ENCODE measurements around the gene FGD5.

FGD5 gene

DNA sequence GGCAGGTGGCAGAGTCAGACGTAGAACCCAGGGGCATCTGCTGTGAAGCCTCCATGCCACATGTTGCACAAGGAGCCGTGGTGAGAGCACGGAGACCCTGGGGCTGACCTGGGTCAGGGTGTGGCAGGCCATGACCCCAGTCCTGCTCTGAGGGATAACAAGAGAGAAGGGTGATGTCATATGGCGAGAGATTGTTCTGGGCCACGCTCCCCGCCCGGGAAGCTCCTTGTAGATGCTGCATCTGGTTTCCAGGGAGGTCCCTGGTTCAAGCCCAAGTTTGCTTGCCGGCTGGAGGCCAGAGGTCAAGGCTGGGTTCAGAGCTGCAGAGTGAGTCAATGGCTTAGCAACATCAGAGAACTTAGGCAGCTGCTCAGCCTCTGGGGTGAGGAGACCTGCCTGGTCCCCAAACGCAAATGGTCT, 17.3 kb downstream of the FGD5 start:
- TF ChIP-seq, protein P1, sequence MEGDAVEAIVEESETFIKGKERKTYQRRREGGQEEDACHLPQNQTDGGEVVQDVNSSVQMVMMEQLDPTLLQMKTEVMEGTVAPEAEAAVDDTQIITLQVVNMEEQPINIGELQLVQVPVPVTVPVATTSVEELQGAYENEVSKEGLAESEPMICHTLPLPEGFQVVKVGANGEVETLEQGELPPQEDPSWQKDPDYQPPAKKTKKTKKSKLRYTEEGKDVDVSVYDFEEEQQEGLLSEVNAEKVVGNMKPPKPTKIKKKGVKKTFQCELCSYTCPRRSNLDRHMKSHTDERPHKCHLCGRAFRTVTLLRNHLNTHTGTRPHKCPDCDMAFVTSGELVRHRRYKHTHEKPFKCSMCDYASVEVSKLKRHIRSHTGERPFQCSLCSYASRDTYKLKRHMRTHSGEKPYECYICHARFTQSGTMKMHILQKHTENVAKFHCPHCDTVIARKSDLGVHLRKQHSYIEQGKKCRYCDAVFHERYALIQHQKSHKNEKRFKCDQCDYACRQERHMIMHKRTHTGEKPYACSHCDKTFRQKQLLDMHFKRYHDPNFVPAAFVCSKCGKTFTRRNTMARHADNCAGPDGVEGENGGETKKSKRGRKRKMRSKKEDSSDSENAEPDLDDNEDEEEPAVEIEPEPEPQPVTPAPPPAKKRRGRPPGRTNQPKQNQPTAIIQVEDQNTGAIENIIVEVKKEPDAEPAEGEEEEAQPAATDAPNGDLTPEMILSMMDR (conservative IDR thresholded peaks at IDR 0.05), result no peak
- no peak overlapping the region for H3K27ac ChIP-seq

DNA sequence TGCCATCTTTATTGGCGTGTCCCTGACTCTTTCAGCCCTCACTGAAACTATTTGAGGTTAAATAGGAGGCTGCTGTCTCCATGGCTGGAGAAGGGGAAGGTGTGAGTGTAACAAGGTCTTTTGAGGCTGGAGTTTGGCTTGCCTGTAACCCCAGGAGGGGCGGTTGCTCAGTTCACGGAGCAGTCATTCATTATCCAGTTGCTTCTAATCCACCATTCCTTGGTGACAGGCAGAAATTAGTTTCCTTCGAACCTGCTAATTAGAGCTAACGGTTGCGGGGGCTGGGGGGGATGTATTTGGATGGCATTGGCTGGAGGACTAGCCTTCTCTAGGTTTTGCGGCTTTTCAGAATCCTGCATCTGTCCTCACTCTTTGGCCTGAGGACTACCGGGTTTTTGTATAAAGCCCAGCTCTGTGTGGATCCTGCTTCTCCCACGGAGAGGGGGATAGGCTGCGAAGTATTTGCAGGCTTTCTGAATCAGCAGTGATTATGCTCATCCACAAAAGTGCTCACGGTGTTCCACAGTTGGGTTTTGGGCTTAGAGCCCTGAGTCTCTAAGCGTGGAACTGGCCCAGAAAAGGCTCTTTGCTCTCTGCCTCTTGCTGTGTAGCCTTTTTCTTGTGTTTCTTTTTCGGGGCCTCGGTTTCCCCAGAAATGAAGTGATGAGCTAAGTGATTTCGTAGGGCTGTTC, 18.6 kb downstream of the FGD5 start:
- H3K27ac ChIP-seq, result no peak overlapping the region
- TF ChIP-seq, protein P1 (conservative IDR thresholded peaks at IDR 0.05), result no peak

DNA sequence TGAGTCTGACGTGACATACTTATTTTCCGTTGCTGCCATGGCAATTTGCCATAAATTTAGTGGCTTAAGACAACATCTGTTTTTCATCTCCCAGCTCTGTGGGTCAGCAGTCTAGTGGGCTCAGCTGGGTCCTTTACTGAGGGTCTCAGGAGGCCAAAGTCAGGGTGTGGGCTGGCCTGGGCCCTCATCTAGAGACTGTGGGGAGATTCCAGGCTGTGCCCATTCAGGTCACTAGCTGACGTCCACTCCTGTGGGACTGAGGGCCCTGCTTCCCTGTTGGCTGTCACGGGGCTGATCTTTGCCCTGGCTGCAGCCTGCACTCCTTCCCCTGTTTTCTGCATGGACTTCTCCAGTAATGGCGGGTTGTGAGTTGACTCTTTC, 19.1 kb downstream of the FGD5 start:
- no peak overlapping the region for H3K27ac ChIP-seq
- TF ChIP-seq, protein P1 (conservative IDR thresholded peaks at IDR 0.05), result no peak

DNA sequence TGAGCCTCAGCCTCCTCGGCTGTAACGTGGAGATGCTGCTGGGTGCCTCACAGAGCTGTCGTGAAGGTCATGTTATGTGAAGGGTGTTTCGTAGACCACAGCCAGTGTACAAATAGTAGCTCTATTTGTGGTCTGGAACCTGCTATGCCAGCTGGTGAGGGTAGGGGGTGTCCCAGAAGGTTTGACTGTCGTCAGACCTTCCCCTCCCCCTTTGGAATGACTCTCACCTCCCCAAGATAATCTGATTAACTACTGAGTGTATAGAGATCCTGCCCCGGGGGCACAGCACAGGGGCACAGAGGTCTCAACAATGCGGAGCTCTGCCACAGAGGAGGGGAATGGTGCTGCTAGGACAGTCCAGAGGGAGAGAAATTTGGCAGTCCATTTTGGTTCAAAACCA, 20.5 kb downstream of the FGD5 start:
- TF ChIP-seq, protein P1 (conservative IDR thresholded peaks at IDR 0.05), result no peak
- H3K27ac ChIP-seq, result no peak overlapping the region

DNA sequence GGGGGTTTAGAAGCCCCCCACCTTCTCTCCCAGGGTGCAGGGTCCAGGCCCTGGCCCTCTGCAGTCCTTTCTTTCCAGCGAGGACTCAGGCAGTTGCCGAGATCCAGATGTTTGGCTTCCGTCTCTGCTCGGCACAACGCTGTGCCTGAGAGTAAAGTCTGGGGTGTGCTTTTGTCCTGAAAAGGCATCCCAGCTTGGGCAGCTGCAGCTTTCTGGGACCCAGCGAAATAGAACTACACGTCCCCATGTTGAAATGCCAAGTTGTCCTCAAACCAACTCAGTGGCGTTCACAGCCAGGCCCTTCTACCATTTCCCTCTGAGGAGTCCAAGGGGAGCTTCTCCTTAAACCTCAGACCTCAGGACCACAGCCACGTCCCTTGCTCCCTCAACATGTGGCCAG, 23.1 kb downstream of the FGD5 start:
- TF ChIP-seq, protein P1 (conservative IDR thresholded peaks at IDR 0.05), result no peak

DNA sequence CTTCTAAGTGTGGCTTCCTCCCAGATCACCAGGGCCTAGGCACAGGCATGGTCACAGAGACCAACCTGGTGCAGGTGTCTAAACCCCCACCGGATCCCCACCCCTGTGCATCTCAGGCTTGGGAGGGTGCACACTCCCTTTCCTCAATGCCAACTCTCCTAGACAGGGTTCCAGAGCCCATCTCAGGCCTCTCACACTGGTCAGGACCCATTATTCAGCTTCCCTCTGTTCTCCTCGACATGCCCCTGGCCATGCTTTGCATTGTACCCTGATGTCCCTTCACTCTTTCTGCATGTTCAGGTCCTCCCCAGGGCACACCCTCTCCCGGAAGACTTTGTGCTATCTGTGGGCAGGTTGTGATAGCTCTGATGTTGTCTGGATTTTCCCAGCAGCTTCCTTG, 23.5 kb downstream of the FGD5 start:
- H3K27ac ChIP-seq, result no peak overlapping the region
- TF ChIP-seq, protein P1 (conservative IDR thresholded peaks at IDR 0.05), result no peak

More for the DNA sequence above, 23.1 kb downstream of the FGD5 start:
- no peak overlapping the region for H3K27ac ChIP-seq

DNA sequence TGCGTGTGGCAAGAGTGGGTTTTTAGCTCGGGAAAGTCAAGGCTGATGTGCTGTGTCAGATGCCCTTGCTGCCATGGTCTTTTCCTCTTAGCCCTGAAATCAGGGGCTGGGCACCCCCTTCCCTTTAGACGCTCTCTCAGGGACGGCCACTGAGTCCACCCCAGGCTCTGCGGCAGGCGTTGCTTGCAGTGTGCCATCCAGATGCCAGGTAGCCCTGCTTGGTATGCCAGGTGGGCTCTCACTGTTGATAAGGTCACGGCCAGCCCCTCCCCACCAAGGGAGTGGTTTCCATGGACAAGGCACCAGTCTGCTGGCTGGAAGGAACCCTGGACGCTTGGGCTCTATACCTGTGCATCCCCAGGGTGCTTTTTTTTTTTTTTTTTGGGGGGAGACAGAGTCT, 24.6 kb downstream of the FGD5 start:
- H3K27ac ChIP-seq, result no peak overlapping the region
- TF ChIP-seq, protein P1 (conservative IDR thresholded peaks at IDR 0.05), result no peak
